Endothelial cell of umbilical vein (primary cell): ENCODE results near the gene CCDC30. TPM values are rescaled to one million over a fixed set of nuclear protein-coding genes. Genes with fewer than 3 reads are reported as not detected.

Experiments used
- BruUV-seq: library from RNA; stranded (reverse); fragments of 400-500 nt; replicated peaks from 2 replicates; lab custom pipeline; 2021; lab: Mats Ljungman, UMichigan
- CTCF ChIA-PET: fragments of 300-600, 350-600 bp; sonication (Branson Sonifier 250); formaldehyde crosslinking; loops from one replicate; lab custom pipeline; 2021; ENCODE audit warnings: antibody characterized with exemption, inconsistent platforms; lab: Charles Lee
- POLR2A ChIA-PET: fragments of 300-600, 350-600 bp; sonication (Branson Sonifier 250); formaldehyde crosslinking; loops from one replicate; lab custom pipeline; 2021; ENCODE audit warnings: antibody characterized with exemption, inconsistent platforms; lab: Charles Lee
- DNase-seq: peaks from one replicate; pipeline ENCODE4 v3.0.0-alpha.2; 2011; ENCODE audit warnings: low read depth, low spot score
- FAIRE-seq: peaks from 2 replicates; lab custom pipeline; 2011; peaks lifted over from hg19 to GRCh38; lab: Jason Lieb, UNC
- H2AFZ ChIP-seq: 2 replicates; pipeline ENCODE4 v1.6.0; 2012; ENCODE audit warnings: low read depth, low read length, control low read depth, inconsistent platforms
- H3K27ac ChIP-seq: 2 replicates; pipeline ENCODE4 v1.5.1; 2011; ENCODE audit warnings: low read depth, mild to moderate bottlenecking, control low read depth, low read length, moderate library complexity; ENCODE audit not compliant: insufficient read depth
- H3K27me3 ChIP-seq, 2 experiments: 2 replicates each; pipeline versions ENCODE4 v1.6.0 to v1.6.1; 2011; ENCODE audit warnings: low read length in 2 of 2, mixed read lengths in 1 of 2; ENCODE audit not compliant: control insufficient read depth in 2 of 2, insufficient read depth in 2 of 2
- H3K36me3 ChIP-seq, 2 experiments: 2 replicates in 1 of 2; 3 replicates in 1 of 2; pipeline ENCODE4 v1.5.1; 2011; ENCODE audit warnings: low read length in 2 of 2, mild to moderate bottlenecking in 1 of 2, moderate library complexity in 1 of 2; ENCODE audit not compliant: control insufficient read depth in 2 of 2, insufficient read depth in 2 of 2; ENCODE audit errors: extremely low read depth in 1 of 2
- H3K4me1 ChIP-seq: 3 replicates; pipeline ENCODE4 v1.5.1; 2011; ENCODE audit warnings: mild to moderate bottlenecking, low read length; ENCODE audit not compliant: control insufficient read depth, insufficient read depth; ENCODE audit errors: extremely low read depth
- H3K4me2 ChIP-seq: 2 replicates; pipeline ENCODE4 v1.6.1; 2011; ENCODE audit warnings: low read length, control low read depth, mixed read lengths; ENCODE audit not compliant: insufficient read depth
- H3K4me3 ChIP-seq, 3 experiments: fragments of 200-600 bp in 1 of 3; sonication (generic), shearing (Covaris generic) in 1 of 3; replicated peaks in 1 of 3; 2 replicates each; pipeline ENCODE4 v1.5.1; 2011 to 2016; ENCODE audit warnings: control low read depth in 3 of 3, low read length in 3 of 3, mild to moderate bottlenecking in 2 of 3, inconsistent platforms in 1 of 3, low read depth in 1 of 3, moderate library complexity in 1 of 3; ENCODE audit not compliant: insufficient read depth in 1 of 3
- H3K79me2 ChIP-seq: 2 replicates; pipeline ENCODE4 v1.6.0; 2012; ENCODE audit warnings: low read length, inconsistent platforms; ENCODE audit not compliant: control insufficient read depth, insufficient read depth
- H3K9ac ChIP-seq: replicated peaks from 2 replicates; pipeline ENCODE3; 2011; ENCODE audit warnings: low read length, control low read depth; ENCODE audit not compliant: insufficient read depth; ENCODE audit errors: extremely low read depth
- H3K9me1 ChIP-seq: replicated peaks from 3 replicates; pipeline ENCODE4 v1.6.0; 2011; ENCODE audit warnings: mild to moderate bottlenecking, low read length; ENCODE audit not compliant: control insufficient read depth, insufficient read depth; ENCODE audit errors: extremely low read depth
- H3K9me3 ChIP-seq: replicated peaks from 2 replicates; pipeline ENCODE4 v1.5.1; 2012; ENCODE audit warnings: low read length, inconsistent platforms; ENCODE audit not compliant: control insufficient read depth, insufficient read depth
- H4K20me1 ChIP-seq: replicated peaks from 2 replicates; pipeline ENCODE3; 2011; ENCODE audit warnings: mild to moderate bottlenecking, low read length; ENCODE audit not compliant: control insufficient read depth, insufficient read depth; ENCODE audit errors: extremely low read depth
- EZH2 ChIP-seq: IDR thresholded peaks from 2 replicates; pipeline ENCODE4 v1.6.1; 2012; ENCODE audit warnings: borderline replicate concordance, low read depth, mild to moderate bottlenecking, moderate library complexity, low read length, inconsistent platforms; ENCODE audit not compliant: severe bottlenecking
- FOS ChIP-seq: IDR thresholded peaks from 2 replicates; pipeline ENCODE4 v1.6.1; 2011; ENCODE audit warnings: mild to moderate bottlenecking, low read length, moderate library complexity, borderline replicate concordance; ENCODE audit not compliant: insufficient read depth
- GATA2 ChIP-seq: IDR thresholded peaks from 2 replicates; pipeline ENCODE4 v1.7.0; 2011; ENCODE audit warnings: low read depth, mild to moderate bottlenecking, moderate library complexity, mixed read lengths, low read length; ENCODE audit not compliant: insufficient read length, insufficient read depth
- JUN ChIP-seq: IDR thresholded peaks from 2 replicates; pipeline ENCODE4 v1.6.1; 2011; ENCODE audit warnings: borderline replicate concordance, low read depth; ENCODE audit not compliant: insufficient read length, insufficient read depth
- MYC ChIP-seq: IDR thresholded peaks from one replicate; pipeline ENCODE4 v1.6.1; 2011; ENCODE audit warnings: mild to moderate bottlenecking, low read depth, low read length
- POLR2A ChIP-seq: IDR thresholded peaks from 2 replicates; pipeline ENCODE4 v1.6.1; 2012; ENCODE audit warnings: low read depth, mild to moderate bottlenecking, control low read depth, low read length
- POLR2AphosphoS5 ChIP-seq: IDR thresholded peaks from 2 replicates; pipeline ENCODE4 v1.6.1; 2012; ENCODE audit warnings: low read depth, mild to moderate bottlenecking, control low read depth, low read length, moderate library complexity; ENCODE audit not compliant: insufficient read depth
- dilution Hi-C: fragments of 300-500 bp; cut with MboI; formaldehyde crosslinking; loops from one replicate; pipeline ENCODE4 v1.15.0; 2019; ENCODE audit warnings: low sequenced_read_pairs; ENCODE audit not compliant: extremely low pct_ligation_motif_present
- intact Hi-C: fragments of 100-400 bp; cut with micrococcal nuclease; formaldehyde crosslinking; loops from one replicate; pipeline ENCODE4 v1.10.0; 2022
- polyA plus RNA-seq, 4 experiments: library from polyadenylated mRNA; depleted of rRNA in 3 of 4; stranded (reverse) in 3 of 4; unstranded in 1 of 4; fragments of >200 nt; gene quantifications; 2 replicates each; pipeline versions ENCODE4 v1.2.1 to v1.2.3, GENCODE V29; 2011 to 2012; ENCODE audit warnings: missing spikeins in 1 of 4
- total RNA-seq: library from RNA; stranded (reverse); gene quantifications from 2 replicates; pipeline ENCODE4 v1.2.3, GENCODE V29; 2021
- TF ChIP-seq, protein P1 (sequence below): IDR thresholded peaks from 2 replicates; pipeline ENCODE4 v1.6.1; 2011; ENCODE audit not compliant: insufficient read depth, insufficient read length
- TF ChIP-seq, protein P2 (sequence below), 2 donors: IDR thresholded peaks; 1 replicate in 1 of 2; 2 replicates in 1 of 2; pipeline ENCODE4 v1.5.1; 2011; ENCODE audit warnings: low read length in 2 of 2, mild to moderate bottlenecking in 2 of 2, moderate library complexity in 2 of 2, control low read depth in 1 of 2, inconsistent platforms in 1 of 2, low read depth in 1 of 2; ENCODE audit not compliant: insufficient read depth in 1 of 2; ENCODE audit errors: extremely low read depth in 1 of 2

The CCDC30 gene
- total and polyA plus RNA-seq, 2 donors (not counting 3 experiments of a cell fraction or from before 2014, with no cell fraction given), result 0.19 to 2.9 TPM

DNA sequence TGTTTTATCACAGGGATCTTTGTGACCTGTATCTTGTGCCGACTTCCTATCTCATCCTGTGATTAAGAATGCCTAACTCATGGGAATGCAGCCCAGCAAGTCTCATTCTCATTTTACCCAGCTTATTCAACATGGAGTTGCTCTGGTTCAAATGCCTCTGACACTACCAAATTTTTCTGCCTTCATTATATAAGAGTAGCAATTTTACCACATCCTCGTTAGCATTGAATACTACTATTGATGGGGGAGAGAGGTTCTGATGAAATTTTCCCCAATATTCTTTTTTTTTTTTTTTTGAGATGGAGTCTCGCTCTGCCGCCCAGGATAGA lies 150.7 kb downstream of the CCDC30 start:
- ChIA-PET POLR2A (no interaction called here), CTCF (no interaction called here)
- H3K4me1 ChIP-seq, result no peaks in the 10 kb centered on the region
- no peaks in the 10 kb centered on the region for H3K36me3 ChIP-seq
- no peaks in the 10 kb centered on the region for H3K9me1 ChIP-seq
- H3K4me3 ChIP-seq, result no peak overlapping the region
- H3K27ac ChIP-seq, result no peak overlapping the region
- no peak overlapping the region for H3K9ac ChIP-seq
- H3K4me2 ChIP-seq, result no peak overlapping the region
- BruUV-seq, result no TSS peak
- H4K20me1 ChIP-seq, result no peaks in the 10 kb centered on the region
- H3K27me3 ChIP-seq, result peaks cover 0 to 3% of the 10 kb centered on the region in 2 experiments
- dilution Hi-C loops, result no loop called here
- no peak for DNase-seq
- no peaks in the 10 kb centered on the region for H3K79me2 ChIP-seq
- H2AFZ ChIP-seq, result no peak overlapping the region
- intact Hi-C loops, result no loop called here
- TF ChIP-seq, protein P1, sequence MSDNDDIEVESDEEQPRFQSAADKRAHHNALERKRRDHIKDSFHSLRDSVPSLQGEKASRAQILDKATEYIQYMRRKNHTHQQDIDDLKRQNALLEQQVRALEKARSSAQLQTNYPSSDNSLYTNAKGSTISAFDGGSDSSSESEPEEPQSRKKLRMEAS, result no peak
- TF ChIP-seq GATA2 (no peak), FOS (no peak), JUN (no peak), EZH2 (no peak), POLR2AphosphoS5 (no peak), POLR2A (no peak), MYC (no peak)
- TF ChIP-seq, protein P2, sequence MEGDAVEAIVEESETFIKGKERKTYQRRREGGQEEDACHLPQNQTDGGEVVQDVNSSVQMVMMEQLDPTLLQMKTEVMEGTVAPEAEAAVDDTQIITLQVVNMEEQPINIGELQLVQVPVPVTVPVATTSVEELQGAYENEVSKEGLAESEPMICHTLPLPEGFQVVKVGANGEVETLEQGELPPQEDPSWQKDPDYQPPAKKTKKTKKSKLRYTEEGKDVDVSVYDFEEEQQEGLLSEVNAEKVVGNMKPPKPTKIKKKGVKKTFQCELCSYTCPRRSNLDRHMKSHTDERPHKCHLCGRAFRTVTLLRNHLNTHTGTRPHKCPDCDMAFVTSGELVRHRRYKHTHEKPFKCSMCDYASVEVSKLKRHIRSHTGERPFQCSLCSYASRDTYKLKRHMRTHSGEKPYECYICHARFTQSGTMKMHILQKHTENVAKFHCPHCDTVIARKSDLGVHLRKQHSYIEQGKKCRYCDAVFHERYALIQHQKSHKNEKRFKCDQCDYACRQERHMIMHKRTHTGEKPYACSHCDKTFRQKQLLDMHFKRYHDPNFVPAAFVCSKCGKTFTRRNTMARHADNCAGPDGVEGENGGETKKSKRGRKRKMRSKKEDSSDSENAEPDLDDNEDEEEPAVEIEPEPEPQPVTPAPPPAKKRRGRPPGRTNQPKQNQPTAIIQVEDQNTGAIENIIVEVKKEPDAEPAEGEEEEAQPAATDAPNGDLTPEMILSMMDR (IDR thresholded peaks at IDR 0.05; ENCODE audit: extremely low read depth in 1 of 2, insufficient read depth in 1 of 2, low read depth in 1 of 2, low read length in 2 of 2), result no peak
- no peak for FAIRE-seq
- no peaks in the 10 kb centered on the region for H3K9me3 ChIP-seq
